NCI-H460 (cell line): ENCODE results near the gene KYNU. TPM values are rescaled to one million over a fixed set of nuclear protein-coding genes. Genes with fewer than 3 reads are reported as not detected.
A peak's percentile ranks its signal among the peaks of the same experiment; 100 is the strongest.

ENCODE experiments used
- DNase-seq: peaks from one replicate; pipeline ENCODE4 v3.0.0-alpha.2; 2016; ENCODE audit warnings: low read depth; ENCODE audit errors: extremely low read depth
- total RNA-seq: library from RNA; depleted of rRNA; stranded (reverse); fragments of >200 nt; shearing (Covaris generic); gene quantifications from 2 replicates; pipeline ENCODE4 v1.2.3, GENCODE V29; 2014

Gene KYNU
- total RNA-seq, 1 experiment from 2014 or later = 274 TPM

- DNase-seq = no peak
Observed at GRCh38 chr2:142952018-142952417, 74.6 kb downstream of the KYNU start.

GRCh38 chr2:142952793-142953494 is 75.5 kb downstream of the KYNU start:
- DNase-seq = no peak

DNA sequence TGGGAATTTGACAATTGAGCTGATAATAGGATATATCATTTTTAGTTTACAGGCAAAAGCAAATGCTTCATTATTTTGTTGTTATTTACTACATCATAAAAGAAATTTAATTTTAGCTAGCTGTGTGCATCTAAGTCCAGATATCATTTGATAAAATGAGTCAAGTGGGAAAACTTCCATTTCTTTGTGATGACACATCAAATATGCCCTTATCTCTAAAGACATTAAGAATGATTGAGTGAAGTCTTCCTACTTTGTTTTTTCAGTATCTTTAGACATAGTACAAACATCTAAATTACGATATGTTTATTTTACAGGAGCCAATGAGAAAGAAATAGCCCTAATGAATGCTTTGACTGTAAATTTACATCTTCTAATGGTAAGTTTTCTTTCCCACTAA is 77.0 kb downstream of the KYNU start:
- DNase-seq = no peak

GRCh38 chr2:142957144-142957543 is 79.7 kb downstream of the KYNU start:
- no peak for DNase-seq

DNA sequence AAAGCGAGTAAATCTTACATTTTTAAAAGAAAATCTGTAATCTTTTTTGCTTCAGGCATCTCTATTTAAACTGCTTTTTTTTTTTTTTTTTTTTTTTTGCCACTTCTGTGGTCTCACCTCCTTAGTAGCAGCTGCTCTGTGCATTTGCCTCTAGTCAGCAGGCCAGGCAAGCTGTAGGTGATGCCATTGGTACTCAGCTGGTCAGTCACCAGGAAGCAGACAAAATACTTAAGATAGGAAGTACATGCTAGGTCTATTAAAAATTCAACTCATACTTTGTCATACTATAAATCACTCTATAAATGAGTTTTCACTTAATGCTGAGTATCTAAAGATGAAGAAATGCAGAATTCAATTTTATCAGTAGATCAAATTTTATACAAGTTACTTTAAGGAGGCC is 83.7 kb downstream of the KYNU start:
- DNase-seq = no peak

DNA sequence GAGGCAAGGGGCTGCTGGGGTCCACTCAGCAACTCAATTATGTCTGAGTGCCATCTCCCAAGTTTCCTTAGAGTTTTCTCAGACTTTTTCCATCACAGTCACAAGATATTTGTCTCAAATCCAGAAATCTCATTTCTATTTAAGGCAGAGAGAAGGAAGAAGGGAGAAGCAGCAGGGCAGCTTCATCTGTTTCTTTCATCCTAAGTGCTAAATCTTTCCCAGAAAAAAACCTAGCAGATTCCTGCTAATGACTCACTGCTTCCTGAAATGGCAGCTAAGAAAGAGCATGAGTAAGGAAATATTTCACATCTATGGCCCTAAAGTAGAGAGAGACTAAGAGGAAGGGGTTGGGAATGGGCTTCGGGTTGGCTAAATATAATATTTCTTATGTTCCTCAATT is 88.0 kb downstream of the KYNU start:
- peak; percentile 35 for DNase-seq

DNA sequence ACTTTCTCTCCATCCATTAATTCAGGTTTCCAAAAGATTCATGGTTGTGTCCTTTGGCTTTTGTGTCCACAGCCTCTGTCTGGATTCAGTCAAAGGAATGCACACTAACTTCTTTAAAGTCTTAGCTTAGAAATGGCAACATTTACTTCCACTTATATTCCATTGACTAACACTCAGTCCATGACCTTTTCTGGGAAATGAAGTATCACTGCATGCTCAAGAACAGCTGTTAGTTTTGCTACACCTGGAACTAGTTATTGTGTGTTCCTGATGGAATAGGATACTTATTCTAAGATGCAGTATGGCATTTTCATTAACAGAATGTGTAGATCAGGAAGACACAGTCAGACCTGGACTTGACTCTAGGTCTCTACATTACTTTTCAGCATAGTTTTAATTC is 88.8 kb downstream of the KYNU start:
- DNase-seq = no peak

DNA sequence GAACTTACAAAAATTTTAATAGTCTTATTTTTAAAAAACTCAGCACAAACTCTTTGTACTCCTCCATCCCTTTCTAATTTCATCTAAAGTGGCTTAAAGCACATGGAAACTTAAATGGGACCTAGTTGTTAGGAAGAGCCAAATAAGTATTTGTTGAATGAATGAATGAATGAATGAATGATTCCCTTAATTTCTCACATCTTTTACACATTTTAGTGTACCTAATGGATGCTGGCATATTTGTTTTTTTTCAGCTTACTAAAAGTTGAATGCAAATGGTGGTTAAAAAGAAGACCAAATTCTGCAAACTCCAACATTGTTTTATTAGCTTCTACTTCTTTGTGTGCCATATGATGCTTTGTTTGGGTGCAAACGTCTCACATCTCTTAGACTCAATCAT is 89.6 kb downstream of the KYNU start:
- no peak for DNase-seq

- DNase-seq = no peak
Observed at GRCh38 chr2:142973160-142973821, 95.8 kb downstream of the KYNU start.

DNA sequence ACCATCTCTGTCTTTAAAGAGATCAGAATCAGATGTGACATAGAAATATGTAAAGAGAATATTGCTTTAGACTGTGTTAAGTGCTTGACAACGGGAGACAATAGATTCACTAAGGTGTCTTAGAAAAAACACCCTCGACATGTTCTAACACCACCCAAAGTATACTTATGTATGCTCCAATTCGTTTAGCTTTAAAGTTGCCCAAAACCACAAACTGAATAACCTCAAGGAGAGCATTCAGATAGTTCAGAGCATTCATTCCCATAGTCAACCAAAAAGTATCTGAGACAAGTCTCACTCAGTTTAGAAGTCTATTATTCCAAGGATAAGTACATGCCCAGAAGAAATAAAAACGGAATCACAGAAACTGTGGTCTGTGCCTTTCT is 96.4 kb downstream of the KYNU start:
- no peak for DNase-seq

- DNase-seq = peak; percentile 66
Observed at GRCh38 chr2:142974288-142975024, 97.0 kb downstream of the KYNU start.

- no peak for DNase-seq
Observed at GRCh38 chr2:142975239-142975638, 97.8 kb downstream of the KYNU start.

GRCh38 chr2:142980246-142981068 is 103.0 kb downstream of the KYNU start:
- peak; percentile 52 for DNase-seq

DNA sequence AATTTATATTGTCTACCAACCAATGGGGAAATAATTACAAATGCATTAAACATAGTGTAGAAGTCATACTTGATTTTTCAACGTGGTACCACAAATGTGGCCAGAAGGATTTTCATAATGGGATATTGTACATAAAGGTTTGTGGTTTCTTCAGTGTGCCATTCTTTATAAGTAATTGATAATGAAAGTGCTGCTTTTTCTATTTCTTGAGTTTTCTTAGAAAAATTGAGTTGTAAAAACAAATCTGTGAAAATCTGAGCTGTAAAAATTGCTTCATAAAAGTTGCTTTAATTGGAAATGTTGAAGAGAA is 103.6 kb downstream of the KYNU start:
- DNase-seq = no peak

- DNase-seq = no peak
Observed at GRCh38 chr2:142981756-142982155, 104.3 kb downstream of the KYNU start.

GRCh38 chr2:142983174-142983573 is 105.7 kb downstream of the KYNU start:
- DNase-seq = no peak

DNA sequence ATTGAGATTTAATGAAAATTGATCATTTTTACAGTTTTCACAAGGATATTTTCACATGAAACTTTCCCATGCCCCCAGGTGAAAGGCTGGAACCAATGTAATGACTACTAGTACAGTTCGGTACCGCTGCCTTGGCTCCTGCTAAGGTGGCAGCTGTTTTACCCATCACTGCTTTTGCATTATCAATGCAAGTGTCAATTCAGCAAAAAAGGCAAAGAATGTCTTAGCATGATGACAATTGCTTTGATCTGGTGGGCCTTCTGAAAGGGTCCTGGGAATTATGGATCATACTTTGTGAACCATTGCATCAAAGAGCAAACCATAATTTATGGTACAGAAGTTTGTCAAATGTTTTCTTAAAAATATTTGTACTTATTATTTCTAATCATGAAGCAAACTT is 107.2 kb downstream of the KYNU start:
- no peak for DNase-seq

DNA sequence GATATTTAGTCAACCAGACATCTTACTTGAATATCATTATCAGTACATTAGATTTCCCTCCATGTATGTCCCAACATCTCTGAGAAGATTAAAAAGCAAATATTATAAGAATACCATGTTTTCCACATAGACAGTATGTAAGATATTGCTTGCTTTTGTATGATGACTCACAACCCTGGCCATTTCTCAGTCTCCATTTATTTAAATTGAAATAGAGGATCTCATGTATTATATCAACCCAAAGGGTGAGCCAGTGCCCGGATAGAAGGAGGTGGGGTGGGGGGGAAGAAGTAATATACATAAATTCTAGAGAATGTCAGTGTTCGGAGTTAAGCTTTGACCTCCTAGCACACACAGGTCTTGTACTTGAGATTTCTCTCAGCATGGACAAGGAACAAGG is 109.6 kb downstream of the KYNU start:
- no peak for DNase-seq

GRCh38 chr2:142989273-142990204 is 112.1 kb downstream of the KYNU start:
- peak; percentile 50 for DNase-seq

GRCh38 chr2:142991295-142991694 is 113.8 kb downstream of the KYNU start:
- DNase-seq = no peak
